OCI-LY3 (cell line): ENCODE data around the gene CPSF3.

Experiments
- H2AFZ ChIP-seq: fragments of 200-600, 300-600 bp; shearing (Covaris generic); 2 replicates; pipeline ENCODE4 v1.6.0; 2014; ENCODE audit warnings: antibody characterized with exemption, low read depth, low read length
- H3K27ac ChIP-seq: fragments of 200-600, 300-600 bp; sonication (generic); 2 replicates; pipeline ENCODE4 v1.5.1; 2014; ENCODE audit warnings: mild to moderate bottlenecking, low read length, moderate library complexity, mixed read lengths
- H3K27me3 ChIP-seq: fragments of 200-600, 300-600 bp; sonication (generic); 2 replicates; pipeline ENCODE4 v1.6.1; 2014; ENCODE audit warnings: low read depth, low read length, mixed read lengths
- H3K36me3 ChIP-seq: fragments of 200-600, 300-600 bp; sonication (generic); replicated peaks from 2 replicates; pipeline ENCODE3; 2014; ENCODE audit warnings: low read depth, low read length, mixed read lengths
- H3K4me1 ChIP-seq: fragments of 300-600, 200-600 bp; sonication (generic); 2 replicates; pipeline ENCODE4 v1.6.1; 2014; ENCODE audit warnings: low read length, mixed read lengths
- H3K4me2 ChIP-seq: fragments of 200-600, 300-600 bp; sonication (generic); 2 replicates; pipeline ENCODE4 v1.6.1; 2014; ENCODE audit warnings: low read length, mixed read lengths
- H3K4me3 ChIP-seq: fragments of 300-600, 200-600 bp; sonication (generic); 2 replicates; pipeline ENCODE4 v1.5.1; 2014; ENCODE audit warnings: antibody characterized with exemption, mild to moderate bottlenecking, low read length, moderate library complexity
- H3K79me2 ChIP-seq: fragments of 300-600, 200-600 bp; shearing (Covaris generic); 2 replicates; pipeline ENCODE4 v1.6.1; 2014; ENCODE audit warnings: mild to moderate bottlenecking, low read length, mixed read lengths
- H3K9ac ChIP-seq: fragments of 300-600, 200-600 bp; shearing (Covaris generic); 2 replicates; pipeline ENCODE4 v1.6.0; 2014; ENCODE audit warnings: mild to moderate bottlenecking, low read length, moderate library complexity
- H3K9me3 ChIP-seq: fragments of 200-600, 300-600 bp; shearing (Covaris generic); 2 replicates; pipeline ENCODE4 v1.6.1; 2014; ENCODE audit warnings: low read length, mixed read lengths; ENCODE audit not compliant: insufficient read depth
- H4K20me1 ChIP-seq: fragments of 200-600, 300-600 bp; sonication (generic); 2 replicates; pipeline ENCODE4 v1.6.1; 2016; ENCODE audit warnings: low read length, mixed read lengths; ENCODE audit not compliant: insufficient read depth
- CTCF ChIP-seq: fragments of 200-600, 300-600 bp; sonication (generic); IDR thresholded peaks from 2 replicates; pipeline ENCODE4 v1.5.1; 2014; ENCODE audit warnings: antibody characterized with exemption, low read length, low read depth
- EZH2phosphoT487 ChIP-seq: fragments of 200-600 bp; shearing (Covaris generic); IDR thresholded peaks from 2 replicates; pipeline ENCODE4 v1.6.1; 2018; ENCODE audit warnings: antibody characterized with exemption, mixed run types, low read depth

Gene CPSF3

GRCh38 chr2:9412781-9413180, 10.7 kb upstream of the CPSF3 start:
- no peak for TF ChIP-seq EZH2phosphoT487
- no peak for TF ChIP-seq CTCF
- Histone ChIP-seq H3K79me2 (peaks cover 8% of the 10 kb centered on the region; the same call in 1 of the 2 replicates), H4K20me1 (no peaks in the 10 kb centered on the region), H3K9me3 (no peaks in the 10 kb centered on the region), H3K4me1 (no peaks in the 10 kb centered on the region), H3K27ac (no peak overlapping the region), H3K36me3 (no peaks in the 10 kb centered on the region), H3K4me2 (no peak overlapping the region), H3K9ac (no peak overlapping the region), H2AFZ (no peak overlapping the region), H3K27me3 (no peaks in the 10 kb centered on the region), H3K4me3 (no peak overlapping the region)

DNA sequence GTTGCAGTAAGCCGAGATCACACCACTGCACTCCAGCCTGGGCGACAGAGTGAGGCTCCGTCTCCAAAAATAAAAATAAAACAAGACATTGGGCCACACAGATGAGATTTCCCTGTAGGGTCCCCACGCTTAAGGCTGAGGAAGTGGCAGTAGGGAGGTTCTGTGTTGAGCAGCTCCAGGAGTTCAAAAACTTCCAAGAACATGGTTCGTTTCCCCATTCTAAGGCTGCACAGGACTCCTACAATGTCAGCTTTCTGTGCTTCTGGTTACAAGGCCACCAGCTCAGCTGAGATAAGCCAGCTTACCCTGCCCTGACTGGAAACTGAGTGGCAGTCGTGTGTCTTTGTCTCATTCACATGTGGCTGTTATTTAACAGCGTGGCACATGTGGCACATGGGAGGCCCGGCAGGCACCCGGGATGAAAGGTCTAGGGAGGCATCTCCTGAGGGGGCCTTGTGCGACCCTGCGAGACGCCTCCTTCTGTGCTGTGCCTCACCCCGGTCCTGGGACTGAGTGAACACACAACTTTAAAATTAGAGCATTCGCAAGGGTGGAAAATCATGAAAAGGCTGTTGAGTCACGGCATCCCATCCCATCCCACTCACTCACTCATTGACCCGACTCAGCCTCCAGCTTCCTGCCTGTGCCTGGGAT, 7.8 kb upstream of the CPSF3 start:
- no peaks in the 10 kb centered on the region for H4K20me1 ChIP-seq
- H2AFZ ChIP-seq: no peak overlapping the region
- H3K9me3 ChIP-seq: no peaks in the 10 kb centered on the region
- H3K79me2 ChIP-seq: peaks cover 20% of the 10 kb centered on the region
- no peak overlapping the region for H3K27ac ChIP-seq
- no peak overlapping the region for H3K4me2 ChIP-seq
- TF ChIP-seq EZH2phosphoT487: no peak
- TF ChIP-seq CTCF: no peak
- no peaks in the 10 kb centered on the region for H3K27me3 ChIP-seq
- no peaks in the 10 kb centered on the region for H3K36me3 ChIP-seq
- H3K4me1 ChIP-seq: no peaks in the 10 kb centered on the region
- no peak overlapping the region for H3K4me3 ChIP-seq
- no peak overlapping the region for H3K9ac ChIP-seq

DNA sequence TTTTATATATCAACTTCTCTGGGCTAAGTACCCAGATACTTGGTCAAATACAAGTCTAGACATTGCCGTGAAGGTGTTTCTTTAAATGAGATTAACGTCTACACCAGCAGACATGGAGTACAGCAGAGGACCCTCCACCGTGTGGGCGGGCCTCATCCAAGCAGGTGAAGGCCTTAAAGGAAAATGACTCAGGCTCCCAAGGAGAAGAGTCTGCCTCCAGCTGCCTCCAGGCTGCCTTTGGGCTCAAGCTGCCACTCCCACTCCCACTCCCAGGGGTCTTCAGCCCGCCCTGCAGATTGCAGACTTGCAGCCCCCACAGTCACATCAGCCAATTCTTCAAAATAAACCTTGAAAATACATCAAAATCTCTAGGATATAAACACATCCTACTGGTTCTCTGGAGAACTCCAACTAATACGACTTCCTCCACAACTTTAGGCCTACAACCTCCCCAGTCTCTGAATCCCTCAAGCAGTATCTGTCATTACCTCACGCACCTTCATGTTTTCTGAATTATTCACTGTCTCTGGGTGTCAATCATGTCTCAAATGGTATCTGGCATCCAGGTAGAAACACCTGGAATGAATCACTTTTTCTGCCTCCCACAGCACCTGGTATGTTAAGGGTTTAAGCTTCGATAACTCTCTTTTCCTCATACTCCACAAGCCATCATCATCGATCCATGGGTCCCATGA, 7.0 kb upstream of the CPSF3 start:
- no peak overlapping the region for H2AFZ ChIP-seq
- H3K4me2 ChIP-seq: no peak overlapping the region
- no peak overlapping the region for H3K4me3 ChIP-seq
- no peaks in the 10 kb centered on the region for H3K4me1 ChIP-seq
- H3K9me3 ChIP-seq: no peaks in the 10 kb centered on the region
- TF ChIP-seq CTCF (no peak), EZH2phosphoT487 (no peak)
- no peaks in the 10 kb centered on the region for H3K36me3 ChIP-seq
- no peaks in the 10 kb centered on the region for H4K20me1 ChIP-seq
- H3K79me2 ChIP-seq: peaks cover 26% of the 10 kb centered on the region
- no peak overlapping the region for H3K9ac ChIP-seq
- no peak overlapping the region for H3K27ac ChIP-seq
- no peaks in the 10 kb centered on the region for H3K27me3 ChIP-seq

- Histone ChIP-seq H2AFZ (no peak overlapping the region), H3K27ac (no peak overlapping the region), H3K4me3 (no peak overlapping the region), H3K4me2 (no peak overlapping the region), H3K9ac (no peak overlapping the region), H3K27me3 (no peaks in the 10 kb centered on the region), H3K9me3 (no peaks in the 10 kb centered on the region), H3K36me3 (no peaks in the 10 kb centered on the region), H3K4me1 (peaks cover 3% of the 10 kb centered on the region; the same call in 1 of the 2 replicates), H4K20me1 (no peaks in the 10 kb centered on the region), H3K79me2 (peaks cover 31% of the 10 kb centered on the region)
- TF ChIP-seq CTCF (no peak), EZH2phosphoT487 (no peak)
Observed at GRCh38 chr2:9416962-9417316, 6.5 kb upstream of the CPSF3 start.
